Epithelial cell of esophagus (primary cell): ENCODE results near the gene ZDHHC19.
"Not testable (repeated sequence)": the region's sequence is repeated elsewhere in the genome, so short reads cannot be mapped to it uniquely, and the experiment has no call there.

Experiments used
- DNase-seq: peaks from one replicate; pipeline ENCODE4 v3.0.0; 2010; ENCODE audit warnings: low read depth
- H3K4me3 ChIP-seq: 2 replicates; pipeline ENCODE4 v1.5.1; 2011; ENCODE audit warnings: mild to moderate bottlenecking, low read length, control low read depth
- CTCF ChIP-seq: IDR thresholded peaks from 2 replicates; pipeline ENCODE4 v1.5.1; 2011; ENCODE audit warnings: low read depth, mild to moderate bottlenecking, low read length, control low read depth, inconsistent platforms; ENCODE audit not compliant: insufficient read depth; ENCODE audit errors: missing control alignments

The ZDHHC19 gene

GRCh38 chr3:196165850-196166249 lies 45.4 kb downstream of the ZDHHC19 start:
- no peak overlapping the region for H3K4me3 ChIP-seq
- DNase-seq = no peak
- TF ChIP-seq CTCF = no peak

- not testable (repeated sequence) for DNase-seq, H3K4me3 ChIP-seq
Measured at GRCh38 chr3:196165006-196165575, 46.1 kb downstream of the ZDHHC19 start.

GRCh38 chr3:196164576-196164975 lies 46.6 kb downstream of the ZDHHC19 start:
- no peak for DNase-seq

GRCh38 chr3:196163666-196164493 lies 47.3 kb downstream of the ZDHHC19 start:
- TF ChIP-seq CTCF = no peak
- no peak for DNase-seq
- no peak overlapping the region for H3K4me3 ChIP-seq

More at GRCh38 chr3:196164576-196164975, 46.6 kb downstream of the ZDHHC19 start:
- TF ChIP-seq CTCF = no peak
- no peak overlapping the region for H3K4me3 ChIP-seq

GRCh38 chr3:196163212-196163611 lies 48.0 kb downstream of the ZDHHC19 start:
- DNase-seq = no peak
- no peak for TF ChIP-seq CTCF

GRCh38 chr3:196162679-196163078 lies 48.5 kb downstream of the ZDHHC19 start:
- TF ChIP-seq CTCF = no peak
- DNase-seq = no peak
- H3K4me3 ChIP-seq = no peak overlapping the region

More at GRCh38 chr3:196163212-196163611, 48.0 kb downstream of the ZDHHC19 start:
- H3K4me3 ChIP-seq = no peak overlapping the region

- H3K4me3 ChIP-seq = no peak overlapping the region
- TF ChIP-seq CTCF = no peak
- peak; percentile 76 for DNase-seq
Measured at GRCh38 chr3:196159952-196160804, 51.0 kb downstream of the ZDHHC19 start.
